NCI-H187 treated with DMSO at 0.1 percent for 48 hours (cell line): ENCODE results near the gene KY.

Experiments
- DNase-seq: peaks from one replicate; lab custom pipeline; 2025; lab: John Stamatoyannopoulos, UW

Gene KY

DNA sequence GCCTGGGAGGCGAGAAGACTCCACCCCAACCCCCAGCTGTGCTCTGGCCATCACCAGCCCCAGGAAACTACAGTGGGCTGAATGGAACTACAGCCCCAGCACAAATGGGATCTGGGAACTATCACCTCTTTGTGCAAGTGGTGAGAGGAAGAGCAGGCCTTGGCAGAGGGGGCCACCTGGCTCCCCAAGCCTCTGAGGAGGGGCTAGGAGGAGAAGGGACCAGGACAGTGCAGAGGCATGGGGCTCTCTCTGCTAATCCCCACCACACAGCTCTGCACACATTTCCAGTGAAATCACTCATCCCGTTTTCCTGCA, 31.6 kb downstream of the KY start:
- DNase-seq = no peak

DNA sequence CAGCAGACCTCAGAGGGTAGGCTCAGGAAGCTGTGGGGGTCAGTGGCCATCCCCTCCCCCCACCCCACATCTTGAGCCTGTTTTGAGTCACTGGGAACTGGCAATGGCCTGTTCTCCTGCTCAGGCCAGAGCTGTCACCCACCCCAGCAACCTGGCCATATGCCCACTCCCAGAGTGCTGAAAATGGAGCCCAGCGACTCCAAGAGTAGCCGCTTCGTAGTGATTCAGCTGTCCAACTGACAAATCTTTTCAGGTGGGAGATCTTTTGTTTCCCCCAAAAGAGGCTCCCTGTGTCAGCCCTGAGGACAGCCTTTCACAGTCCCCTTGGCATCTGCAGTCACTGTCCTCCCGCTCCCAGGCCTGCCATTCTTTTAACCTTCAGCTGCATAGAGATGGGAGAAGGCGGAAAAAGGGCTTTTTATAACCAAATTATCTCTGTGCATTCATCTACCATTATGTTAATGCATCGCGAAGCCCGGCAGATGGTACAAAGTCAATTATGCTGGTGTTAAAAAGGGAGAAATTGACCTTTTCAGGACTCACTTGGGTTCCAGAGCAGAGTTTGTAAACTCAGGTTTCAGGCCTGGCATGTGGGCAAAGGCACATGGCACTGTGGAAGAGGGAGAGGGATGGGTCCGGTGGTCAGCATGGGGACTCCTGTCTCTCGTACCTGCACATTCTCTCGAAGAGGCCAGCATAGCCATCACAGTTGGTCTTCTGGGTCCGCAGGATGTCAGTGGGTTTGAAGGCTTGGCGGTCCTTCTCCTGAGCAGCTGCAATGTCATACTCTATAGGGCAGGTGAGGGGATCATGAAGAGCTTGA, 32.1 kb downstream of the KY start:
- no peak for DNase-seq

DNA sequence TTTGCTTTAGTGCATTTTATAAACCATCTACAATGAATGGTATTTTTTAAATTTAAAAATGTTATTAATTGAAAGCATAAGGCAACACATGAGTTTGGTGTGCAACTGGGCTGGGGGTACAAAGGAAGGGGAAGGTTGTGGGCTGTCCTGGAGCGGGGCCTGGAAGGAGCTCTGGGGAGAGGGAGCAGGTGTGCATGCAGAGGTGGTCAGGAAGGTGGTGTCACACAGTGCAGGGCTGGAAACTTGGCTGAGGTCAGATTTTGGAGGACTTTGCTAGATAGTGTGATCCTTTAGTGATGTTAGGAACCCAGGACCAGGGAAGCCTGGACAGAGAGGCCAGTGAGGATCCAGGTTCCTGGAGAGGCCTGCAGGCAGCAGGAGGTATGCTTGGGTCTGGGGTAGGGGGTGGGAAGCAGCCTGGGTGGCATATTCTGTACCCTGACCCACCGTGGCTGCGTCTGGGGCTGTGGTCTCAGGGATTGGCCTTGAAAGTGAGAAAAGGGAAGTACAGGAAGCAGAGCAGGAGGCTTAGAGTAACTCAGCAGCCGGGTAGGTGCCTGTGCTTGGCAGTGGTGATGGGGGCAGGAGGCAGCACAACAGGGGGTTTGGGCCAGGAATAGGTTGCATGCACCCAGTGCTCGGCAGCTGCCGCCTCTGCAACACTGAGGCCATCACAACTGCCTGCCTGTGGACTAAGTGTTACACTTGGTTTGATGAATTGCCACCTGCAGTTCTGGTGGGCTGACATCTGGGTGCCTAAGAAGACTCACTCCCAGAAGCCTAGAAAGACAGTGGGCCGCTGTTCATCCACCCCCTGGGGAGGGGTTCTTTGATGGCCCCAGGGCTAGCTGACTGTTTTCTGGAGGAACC, 33.0 kb downstream of the KY start:
- no peak for DNase-seq

DNA sequence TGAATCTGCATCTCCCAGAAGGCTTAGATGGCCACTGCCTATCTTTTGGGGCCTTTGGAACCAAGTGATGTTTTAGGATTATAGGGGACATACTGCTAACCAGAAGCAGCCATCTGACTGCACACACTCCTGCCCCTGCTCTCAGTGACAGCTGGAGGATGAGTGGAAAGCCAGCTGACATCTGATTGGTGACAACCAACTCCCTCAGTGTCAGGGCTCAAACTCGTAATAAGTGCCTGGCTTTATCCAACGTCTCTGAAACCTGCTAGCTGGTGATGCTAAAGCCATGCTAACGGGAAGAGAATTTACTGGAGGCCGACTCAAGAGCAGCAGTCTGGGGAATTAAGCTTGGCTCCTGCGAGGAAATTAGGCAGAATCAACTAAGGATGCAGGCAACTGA, 35.1 kb downstream of the KY start:
- no peak for DNase-seq

DNA sequence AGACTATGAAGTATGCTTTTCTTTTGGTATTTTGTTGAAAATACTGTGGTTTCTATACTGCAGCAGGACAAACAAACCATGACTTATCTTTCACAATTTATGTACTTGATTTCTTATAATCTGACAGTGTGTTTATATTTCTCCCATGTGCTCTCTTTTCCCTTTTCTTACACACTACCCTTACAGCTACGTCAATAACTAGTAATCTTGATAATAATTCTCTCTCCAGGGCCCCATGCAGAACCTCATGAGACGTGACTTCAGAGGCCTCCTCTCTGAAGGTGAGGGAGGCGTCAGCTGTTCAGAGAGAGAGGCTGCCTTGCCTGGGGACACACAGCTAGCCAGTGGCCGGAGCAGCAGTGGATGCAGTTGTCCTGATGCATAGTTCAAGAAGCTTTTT, 35.9 kb downstream of the KY start:
- DNase-seq = no peak

DNA sequence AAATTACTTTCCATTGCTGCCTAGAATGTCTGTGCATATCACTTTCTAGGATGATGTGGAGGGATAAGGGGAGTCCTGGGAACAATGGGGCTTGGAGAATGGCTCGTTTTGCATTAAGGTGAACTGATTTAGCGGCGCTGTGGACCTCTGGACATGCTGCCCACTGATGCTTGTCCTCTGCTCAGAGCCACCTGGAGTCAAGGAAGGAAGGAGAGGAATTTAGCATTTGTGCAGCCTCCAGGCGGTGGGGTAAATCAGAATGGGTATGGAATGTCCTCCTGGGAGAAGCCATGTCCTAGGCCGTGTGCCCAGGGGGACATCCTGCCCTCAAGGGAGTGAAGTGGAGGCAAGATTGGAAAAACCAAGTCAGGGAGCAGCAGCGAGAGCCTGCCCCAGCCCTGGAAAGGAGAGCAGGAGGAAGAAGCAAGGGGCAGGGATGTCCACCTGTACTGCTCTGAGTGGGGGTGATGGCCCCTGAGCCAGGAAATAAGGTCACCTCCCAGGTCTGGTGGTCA, 37.8 kb downstream of the KY start:
- no peak for DNase-seq

DNA sequence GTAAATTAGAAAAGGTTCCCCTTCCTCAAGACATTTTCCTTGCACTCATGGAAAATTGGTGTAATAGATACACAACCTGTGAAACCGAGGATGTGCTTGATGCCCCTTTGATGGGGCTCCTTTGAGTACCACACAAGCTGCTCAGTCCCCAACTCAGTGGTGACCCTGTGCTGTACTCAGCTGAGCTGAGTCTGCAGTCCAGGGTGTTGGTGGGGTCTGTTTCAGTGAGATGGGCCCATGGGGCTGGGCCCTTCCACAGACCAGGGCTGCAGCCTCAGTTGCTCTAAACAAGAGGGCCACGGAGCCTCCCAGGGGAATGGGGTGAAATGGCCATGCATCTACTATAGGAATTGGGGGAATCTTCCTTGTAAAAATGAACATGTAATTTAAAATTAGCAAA, 39.3 kb downstream of the KY start:
- no peak for DNase-seq

DNA sequence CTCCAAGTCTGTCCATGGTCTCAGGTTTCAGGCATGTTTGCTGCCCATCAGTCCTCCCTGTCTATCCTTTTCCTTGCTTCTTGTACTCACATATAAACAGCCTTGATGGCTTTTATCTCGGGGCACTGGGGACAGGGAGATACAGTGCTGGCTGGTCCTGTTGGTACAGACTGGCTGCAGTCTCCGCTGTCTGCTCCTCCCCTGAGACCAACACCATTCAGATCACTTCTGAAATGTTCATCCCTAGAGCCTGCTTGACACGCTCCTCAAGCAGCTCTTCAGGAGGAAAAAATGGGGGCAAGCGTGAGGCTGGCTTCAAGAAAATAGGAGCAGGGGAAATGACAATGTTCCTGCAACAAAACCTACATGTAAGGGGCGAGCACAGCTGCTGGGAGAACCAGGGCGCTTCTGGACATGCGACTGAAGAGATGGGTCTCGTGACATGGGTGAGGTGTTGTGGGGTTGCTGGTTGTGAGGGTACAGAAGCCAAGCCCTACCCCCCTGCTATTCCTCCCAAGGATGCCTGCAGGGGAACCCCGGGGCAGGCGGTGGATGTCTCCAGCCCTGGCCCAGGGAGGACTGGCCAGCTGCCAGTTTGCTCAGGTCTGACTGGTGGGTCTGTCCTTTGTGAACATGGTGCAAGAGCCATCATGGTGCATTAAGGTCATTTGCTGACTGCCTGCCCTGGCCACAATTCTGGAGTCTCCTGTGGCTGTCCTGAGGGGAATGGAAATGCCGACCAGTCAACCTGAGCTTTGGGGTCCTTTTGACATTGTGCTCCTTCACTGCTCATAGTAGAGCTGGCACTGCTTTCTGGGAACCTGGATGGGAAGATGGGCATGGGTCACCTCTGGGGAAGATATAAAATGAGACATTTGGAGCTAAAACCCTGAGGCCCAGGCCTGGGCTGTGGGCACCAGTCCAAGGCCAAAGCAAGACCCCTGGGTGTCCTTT, 40.1 kb downstream of the KY start:
- DNase-seq = no peak

DNA sequence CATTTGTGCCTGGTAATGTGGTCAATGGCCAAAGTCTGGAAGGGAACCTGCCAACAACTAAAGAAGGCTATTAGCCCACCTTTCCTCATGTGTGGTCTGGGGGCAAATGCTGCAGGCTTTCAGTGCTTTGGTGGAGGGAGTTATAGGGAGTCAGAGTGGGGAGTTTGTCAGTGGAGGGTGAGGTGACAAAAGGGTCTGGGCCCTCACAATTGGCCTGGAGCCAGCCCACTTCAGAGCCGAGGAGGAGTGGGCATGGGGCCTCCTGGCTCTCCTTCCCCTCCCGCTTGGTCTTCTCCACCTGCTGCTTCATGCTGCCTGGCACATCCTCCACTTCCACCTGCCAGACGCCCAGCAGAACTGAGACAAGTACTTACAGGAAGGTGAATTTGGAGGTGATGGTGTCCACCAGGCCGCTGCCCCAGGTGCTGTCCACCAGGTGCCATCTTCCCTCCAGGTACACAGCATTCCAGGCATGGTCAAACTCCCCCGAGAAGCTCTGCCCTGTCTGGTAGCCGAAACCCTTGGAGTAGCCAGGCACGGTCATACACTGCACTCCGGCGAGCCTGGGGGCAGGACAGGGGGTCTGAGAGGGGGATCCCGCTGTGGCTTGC, 40.9 kb downstream of the KY start:
- DNase-seq = no peak

DNA sequence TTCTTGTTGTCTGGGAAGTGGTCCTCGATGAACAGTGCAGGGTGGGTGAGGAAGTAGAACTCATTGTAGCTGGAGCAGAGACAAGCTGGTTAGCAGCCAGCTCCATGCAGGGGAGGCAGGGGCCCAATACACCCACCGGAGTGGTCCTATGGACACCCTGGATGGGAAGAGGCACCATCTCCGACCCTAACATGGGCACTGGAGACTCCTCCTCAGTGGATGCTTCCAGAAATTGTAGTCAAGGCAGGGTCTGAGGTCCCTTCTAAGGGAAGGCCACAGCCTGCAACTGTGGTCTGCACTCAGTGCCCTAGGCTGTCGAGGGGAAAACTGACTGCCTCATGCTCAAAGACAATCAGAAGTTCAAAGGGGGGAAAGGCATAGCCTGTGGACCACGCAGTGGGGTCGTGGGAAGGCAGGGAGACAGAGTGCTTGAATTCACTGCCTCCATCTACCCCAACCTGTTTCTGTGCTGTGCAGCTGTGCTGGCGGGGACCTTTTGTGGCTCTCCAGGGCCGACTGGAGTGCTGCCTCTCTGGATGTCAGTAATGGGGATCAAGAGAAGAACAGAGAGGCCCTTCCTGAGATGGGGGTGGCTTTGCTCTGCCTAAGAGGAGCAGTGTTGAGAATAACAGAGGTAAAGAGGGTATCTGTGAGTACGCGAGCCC, 41.9 kb downstream of the KY start:
- DNase-seq = no peak

DNA sequence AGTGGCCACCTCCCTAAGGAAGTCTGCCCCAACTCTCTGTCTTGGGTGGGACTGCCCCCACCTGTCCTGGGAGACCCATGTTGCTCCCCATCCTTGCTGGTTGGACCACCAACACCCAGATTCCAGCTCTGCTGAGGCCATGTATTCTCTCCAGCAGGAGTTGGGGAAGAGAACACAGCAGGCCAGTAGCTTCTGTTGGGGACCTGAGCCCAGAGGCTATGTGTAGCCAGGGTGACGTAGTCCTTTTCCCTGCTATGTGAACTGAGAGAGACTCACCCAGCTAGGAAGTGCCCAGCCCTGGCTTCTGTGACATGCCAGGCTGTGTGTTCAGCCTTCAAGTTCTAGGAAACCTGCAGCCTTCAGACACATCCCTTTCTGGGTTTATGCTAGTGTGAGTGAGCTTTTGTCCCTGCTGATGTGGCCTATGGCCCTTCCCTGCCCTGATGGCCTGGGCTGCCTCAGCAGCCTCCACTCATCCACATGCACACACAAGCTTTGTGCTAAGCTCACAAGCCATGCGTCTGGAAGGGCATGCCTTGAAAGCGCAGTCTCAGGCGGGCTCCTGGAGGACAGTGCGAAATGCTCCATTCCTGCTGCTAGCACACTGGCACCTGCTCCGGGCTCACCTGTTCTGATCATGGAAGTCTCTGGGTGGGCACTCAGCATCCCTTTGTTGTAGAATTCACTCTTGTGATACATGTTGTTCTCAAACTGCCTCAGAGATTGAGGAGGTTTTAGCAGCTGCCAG, 42.6 kb downstream of the KY start:
- no peak for DNase-seq

DNA sequence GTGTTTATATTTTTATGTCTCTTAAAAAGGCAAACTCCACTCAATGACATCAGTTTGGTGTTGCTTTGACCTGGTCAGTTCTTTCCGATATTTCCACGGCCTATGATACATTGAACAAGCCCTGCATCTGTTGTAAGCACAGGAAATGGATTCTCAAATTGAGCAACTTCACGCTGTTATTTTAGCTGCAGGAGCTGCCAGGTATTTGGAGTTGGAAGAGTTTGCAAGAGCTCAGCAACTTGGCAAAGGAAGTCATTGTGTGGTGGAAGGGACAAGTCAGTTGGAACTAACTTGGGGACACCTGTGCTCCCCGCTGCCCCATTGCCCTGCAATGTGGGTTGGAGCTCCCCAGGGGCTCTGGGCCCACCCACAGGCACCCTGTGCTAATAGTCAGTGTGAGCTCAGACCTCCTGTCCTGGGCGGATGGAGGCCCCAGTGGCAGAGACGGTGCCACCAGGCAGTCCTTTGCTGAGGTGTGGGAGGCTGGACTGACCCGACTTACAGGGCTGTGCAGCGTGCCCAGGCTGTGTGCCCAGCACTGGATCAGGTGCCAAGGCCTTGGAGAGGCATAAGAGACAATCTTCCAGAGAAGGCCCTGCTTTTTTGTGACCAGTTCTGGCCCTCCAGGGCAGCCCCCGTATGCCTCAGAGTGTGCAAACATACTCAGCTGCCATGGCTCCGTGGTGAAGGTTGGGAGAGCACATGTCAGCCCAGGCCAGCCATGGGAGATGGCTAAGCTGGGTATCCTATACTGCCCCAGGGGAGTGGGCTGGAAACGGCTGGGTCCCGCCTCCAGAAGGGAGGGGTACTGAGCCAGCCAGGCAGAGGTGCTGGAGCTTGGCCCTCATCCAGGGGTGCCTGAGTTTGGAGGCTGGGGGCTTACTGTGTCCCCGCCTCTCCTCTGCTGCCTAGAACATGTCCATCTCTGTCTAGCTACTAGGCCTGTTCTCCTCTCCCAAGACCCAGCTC, 43.5 kb downstream of the KY start:
- DNase-seq = no peak

DNA sequence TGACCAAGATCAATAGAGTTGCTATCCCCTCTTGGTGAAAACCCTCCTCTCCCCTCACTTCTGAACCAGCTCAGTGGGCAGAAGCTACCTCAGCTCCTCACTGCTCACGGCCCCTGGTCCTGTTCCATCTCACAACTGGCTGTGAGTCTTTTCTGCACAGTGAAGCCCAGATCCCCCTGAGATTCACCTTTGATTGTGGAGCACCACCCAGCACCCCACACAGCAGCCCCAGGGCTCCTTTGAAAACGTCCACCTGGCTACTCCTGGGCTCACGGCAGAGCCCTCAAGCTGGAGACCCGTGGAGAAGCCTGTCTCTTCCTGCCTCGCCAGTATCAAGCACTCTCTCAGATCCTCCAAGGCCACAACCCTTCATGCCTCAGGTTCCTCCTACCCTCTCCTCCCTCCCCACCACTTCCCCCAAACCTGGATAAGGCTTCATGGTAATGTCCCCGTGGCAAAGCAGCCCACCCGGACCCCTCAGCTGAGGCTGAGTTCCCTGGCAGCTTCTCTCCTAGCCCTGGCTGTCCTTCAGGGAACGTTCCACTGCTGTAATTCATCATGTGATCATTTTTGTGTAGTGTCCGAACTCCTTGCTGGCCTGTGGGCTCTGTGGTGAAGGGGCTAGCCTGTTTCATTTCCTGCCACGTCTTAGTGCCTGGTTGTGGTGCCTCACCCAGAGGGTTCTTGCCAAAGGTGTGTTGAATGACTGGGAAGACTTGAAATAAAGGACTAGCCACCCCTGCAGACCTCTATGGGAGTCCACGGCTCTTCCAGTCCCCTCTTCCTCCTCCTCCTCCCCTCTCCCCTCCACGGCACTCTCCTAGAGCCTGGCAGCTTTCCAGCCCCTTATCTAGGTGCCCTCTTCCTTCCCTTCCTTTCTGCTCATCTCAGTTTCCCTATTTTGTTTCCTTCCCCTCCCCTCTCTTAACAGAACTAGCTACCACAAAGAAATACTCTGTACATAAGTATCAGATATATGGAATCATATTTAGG, 44.5 kb downstream of the KY start:
- DNase-seq = no peak

DNA sequence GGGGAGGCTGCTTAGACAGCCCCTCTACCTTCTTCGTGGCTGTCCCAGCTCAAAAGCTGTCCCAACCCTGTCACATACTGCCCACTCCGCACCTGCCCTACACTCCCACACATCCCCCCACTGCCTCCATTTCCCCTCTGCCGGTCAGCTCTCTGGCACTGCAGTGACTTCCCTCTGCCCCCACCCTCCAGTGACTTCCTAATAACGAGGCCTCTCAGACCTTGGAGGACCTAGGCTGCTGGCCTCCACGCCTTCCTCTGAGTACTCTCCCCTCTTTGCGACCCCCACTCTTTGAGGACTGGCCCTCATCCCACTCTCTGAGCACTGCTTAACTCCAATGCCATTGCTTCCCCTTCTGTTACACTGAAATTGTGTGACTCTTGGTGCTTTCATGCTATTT, 45.3 kb downstream of the KY start:
- no peak for DNase-seq

DNA sequence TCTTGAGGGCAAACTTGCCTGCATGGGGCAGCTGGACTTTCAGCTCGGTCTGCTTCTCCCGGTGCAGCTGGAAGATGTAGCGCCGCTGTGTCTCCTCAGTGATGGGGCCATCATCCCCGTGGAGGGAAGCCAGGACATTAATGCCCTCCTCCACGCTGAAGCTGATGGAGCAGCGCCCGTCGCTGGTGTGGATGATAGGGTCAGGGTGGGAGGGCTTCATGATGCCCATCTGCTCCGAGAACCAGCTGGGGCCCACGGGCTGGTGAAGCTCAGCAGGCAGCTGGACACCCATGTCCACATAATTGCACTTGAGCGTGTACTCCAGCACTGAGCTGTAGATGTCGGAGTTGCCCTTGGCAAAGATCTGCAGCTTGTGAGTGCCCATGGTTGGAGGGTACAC, 46.9 kb downstream of the KY start:
- DNase-seq = no peak

DNA sequence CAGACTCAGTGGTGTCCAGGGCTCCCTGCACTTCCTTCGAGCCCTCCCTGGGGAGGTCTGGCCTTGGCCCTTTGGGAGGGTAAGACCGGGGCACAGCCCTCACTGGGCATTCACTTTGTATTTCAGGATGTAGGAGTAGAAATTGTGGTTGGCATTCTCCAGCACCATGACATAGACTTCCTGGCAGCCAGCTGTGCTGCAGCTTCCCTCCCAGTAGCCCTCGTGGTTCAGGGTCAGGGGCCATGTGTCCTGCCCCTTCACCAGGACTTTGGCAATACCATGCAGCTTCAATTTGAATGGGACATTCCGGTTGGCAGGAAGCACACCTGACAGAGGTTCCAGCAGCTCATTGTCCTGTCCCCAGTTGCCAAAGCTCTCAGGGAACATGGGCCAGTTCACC, 47.3 kb downstream of the KY start:
- DNase-seq = no peak

DNA sequence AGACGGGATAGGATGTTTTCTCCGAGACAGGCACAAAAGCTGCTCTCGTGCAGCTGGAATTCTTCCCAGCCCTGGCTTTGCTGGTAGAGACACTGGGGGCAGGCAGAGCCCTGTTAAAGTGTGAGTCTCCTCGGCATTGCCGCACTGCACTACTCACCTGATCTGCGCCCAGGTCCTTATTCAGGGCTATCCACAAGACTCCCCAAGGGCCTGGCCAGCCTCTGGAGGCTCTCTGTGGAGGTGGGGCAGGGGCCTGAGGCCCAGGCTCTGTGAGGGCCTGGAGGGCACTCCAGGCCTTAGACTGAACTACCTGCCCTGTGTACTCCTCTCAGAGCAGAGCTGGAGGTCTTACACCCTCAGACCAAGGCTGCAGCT, 48.4 kb downstream of the KY start:
- DNase-seq = no peak
